ENCODE data around the gene ZYG11A.
"Not testable (repeated sequence)": the region's sequence is repeated elsewhere in the genome, so short reads cannot be mapped to it uniquely, and the experiment has no call there.

The ZYG11A gene

GRCh38 chr1:52842643-52843310, at the start of gene ZYG11A:
Gene ZYG11A, plus strand, starts transcription at chr1:52842760. Its CDS starts 124 bp downstream, at chr1:52842884.
- DNase-seq, result peak; percentile 11

DNA sequence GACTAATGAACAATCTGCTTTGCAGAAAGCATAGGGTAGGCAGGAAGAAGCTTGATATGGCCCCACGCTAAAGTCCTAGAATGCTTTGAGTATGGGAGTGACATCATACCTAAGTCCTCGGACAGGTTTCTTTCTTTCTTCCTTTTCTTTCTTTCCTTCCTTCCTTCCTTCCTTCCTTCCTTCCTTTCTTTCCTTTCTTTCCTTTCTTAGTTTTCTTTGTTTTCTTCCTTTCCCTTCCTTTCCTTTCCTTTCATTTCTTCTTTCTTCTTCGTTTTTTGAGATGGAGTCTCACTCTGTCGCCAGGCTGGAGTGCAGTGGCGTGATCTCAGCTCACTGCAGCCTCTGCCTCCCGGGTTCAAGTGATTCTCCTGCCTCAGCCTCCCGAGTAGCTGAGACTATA, 48.8 kb upstream of the ZYG11A start:
- not testable (repeated sequence) for DNase-seq

DNA sequence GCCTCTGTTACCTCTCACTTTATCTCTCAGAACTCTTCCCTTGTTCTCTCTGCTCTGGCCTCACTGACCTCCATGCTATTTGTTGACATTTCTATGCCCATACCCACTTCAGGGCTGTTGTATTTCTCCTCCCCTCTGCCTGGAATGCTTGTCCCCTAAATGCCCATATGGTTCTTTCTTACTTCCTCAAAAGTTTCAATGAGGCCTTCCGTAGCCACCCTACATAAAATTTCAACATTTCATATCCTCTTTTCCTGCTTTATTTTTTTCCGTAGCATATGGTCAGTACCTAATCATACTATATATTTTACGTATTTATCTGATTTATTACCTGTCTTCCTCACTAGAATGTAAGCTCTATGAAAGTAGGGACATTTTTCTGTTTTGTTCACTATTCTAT, 47.1 kb upstream of the ZYG11A start:
- no peak for DNase-seq

- DNase-seq, result no peak
Observed at GRCh38 chr1:52798331-52798730, 44.2 kb upstream of the ZYG11A start.

DNA sequence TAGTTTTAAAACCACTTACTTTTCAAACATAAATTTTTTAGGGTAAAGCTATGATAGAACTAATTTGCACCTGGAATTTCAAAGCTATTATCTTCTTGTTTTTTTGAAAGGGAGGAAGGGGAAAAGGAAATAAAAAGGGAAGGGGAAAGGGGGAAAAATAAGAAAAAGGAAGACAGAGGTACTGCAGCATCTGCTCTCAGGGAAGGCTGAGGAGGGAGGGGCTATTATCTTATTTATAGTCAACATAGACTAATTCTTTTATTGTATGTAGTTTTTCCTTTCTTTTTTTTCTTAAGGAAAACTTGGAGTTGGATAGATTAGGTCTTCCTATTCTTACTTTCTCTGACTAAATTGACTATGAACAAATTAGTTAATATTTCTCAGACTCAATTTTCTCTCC, 41.5 kb upstream of the ZYG11A start:
- no peak for DNase-seq

DNA sequence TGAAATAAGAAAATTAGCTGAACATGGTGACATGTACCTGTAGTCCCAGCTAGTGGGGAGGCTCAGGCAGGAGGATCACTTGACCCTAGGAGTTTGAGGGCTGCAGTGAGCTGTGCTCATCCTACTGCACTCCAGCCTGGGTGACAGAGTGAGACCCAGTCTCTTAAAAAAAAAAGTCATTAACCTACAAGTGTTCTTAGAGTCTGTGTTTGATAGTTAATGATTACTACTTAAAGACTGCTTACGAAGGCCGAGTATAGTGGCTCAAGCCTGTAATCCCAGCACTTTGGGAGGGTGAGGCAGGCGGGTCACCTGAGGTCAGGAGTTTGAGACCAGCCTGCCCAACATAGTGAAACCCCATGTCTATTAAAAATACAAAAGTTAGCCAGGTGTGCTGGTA, 38.5 kb upstream of the ZYG11A start:
- DNase-seq, result not testable (repeated sequence)

- no peak for DNase-seq
Observed at GRCh38 chr1:52814465-52814864, 28.1 kb upstream of the ZYG11A start.

- DNase-seq, result not testable (repeated sequence)
Observed at GRCh38 chr1:52820830-52821229, 21.7 kb upstream of the ZYG11A start.

DNA sequence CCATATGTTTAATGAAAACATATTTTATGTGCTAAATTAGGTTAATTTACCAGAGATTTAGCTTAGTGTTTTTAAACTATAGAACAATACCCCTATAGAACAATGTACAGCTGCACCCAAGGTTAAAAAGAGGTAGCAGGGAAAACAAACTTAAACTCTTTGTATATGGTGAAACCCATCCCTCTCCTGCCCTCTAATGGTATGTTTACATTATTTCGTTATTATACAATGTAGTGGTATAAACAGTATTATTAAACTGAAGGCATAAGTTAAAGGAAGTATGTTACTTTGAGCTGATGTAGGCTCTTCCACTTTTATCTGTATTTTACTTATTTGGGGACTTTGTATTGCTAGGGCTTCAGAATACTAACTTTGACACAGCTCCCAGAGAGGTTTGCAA, 16.7 kb upstream of the ZYG11A start:
- no peak for DNase-seq

DNA sequence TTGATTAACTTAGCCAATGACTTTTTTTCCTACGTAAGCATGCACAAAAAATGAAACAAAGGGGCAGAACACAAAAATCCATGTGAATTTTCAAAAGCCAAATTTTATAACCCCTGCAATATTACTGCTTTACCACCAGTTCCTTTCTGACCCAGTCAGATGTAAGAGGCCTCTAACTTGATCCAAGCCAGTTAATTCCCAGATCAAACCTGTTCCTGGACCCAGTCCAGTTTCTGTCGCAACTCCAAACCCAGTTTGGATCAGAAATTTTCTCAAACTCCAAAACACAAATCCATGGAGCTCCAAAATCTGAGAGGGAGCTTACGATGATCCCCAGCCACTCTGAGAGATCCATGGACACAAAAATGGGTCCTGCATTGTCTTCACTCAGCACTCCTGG, 7.8 kb upstream of the ZYG11A start:
- DNase-seq, result no peak

DNA sequence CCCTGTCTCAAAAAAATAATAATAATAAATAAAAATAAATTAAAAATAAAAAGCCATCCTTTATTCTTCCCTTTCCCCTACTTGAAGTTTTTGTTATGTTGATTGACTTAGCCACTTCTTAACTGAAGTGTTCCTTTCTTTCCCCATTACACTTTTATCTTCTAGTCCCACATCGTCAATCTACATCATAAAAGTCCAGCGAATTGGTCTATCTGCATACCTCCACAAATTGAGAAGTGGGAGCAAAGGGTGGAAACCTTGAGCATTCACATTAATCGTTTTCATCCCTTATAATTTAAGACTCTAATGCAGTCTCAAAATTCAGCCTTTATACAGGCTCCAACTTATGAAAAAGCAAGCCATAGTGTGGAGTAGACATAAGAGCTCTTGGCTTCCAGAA, 6.5 kb upstream of the ZYG11A start:
- DNase-seq, result no peak

GRCh38 chr1:52839175-52839574, 3.4 kb upstream of the ZYG11A start:
- DNase-seq, result not testable (repeated sequence)

GRCh38 chr1:52845119-52845518, 2.6 kb downstream of the ZYG11A start:
- DNase-seq, result not testable (repeated sequence)

DNA sequence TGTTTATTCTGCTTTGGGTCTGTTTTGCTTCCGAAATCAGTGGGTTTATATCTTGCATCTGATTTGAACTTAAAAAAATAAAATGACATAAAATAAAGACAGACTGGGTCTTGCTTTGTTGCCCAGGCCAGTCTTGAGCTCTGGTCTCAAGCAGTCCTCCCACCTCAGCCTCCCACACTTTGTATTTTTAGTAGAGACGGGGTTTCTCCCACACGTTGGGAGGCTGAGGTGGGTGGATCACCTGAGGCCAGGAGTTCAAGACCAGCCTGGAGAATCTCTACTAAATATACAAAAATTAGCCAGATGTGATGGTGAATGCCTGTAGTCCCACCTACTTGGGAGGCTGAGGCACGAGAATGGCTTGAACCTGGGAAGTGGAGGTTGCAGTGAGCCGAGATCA, 5.9 kb downstream of the ZYG11A start:
- DNase-seq, result no peak

DNA sequence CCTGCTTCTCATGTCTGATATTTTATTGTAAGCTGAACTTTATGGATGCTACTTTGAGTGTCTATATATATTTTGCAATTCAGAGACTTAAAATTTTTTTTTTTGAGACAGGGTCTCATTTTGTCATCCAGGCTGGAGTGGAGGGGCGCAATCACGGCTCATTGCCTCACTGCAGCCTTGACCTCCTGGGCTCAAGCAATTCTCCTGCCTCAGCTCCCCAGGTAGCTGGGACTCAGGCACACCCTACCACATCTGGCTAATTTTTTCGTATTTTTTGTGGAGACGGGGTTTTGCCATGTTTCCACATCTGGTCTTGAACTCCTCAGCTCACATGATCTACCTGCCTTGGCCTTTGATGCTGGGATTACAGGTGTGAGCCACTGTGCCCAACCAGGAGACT, 8.4 kb downstream of the ZYG11A start:
- no peak for DNase-seq

DNA sequence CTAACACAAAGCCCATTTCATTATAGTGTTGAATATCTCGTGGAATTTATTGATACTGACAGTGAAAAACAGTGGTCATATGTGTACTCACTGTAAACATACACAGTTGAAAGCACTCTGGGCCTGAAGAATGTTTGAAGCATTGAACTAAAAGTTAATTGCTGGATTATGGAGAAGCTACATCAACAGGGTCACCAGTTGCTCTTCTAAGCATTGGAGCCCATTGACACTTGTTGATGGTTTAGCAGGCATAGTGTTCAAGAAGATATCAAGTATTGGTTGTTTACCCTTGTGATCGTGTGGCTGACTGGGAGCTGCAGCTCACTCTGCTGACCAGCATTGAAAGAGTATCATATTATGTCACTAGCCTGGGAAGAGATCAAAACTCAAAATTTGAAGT, 10.3 kb downstream of the ZYG11A start:
- no peak for DNase-seq

DNA sequence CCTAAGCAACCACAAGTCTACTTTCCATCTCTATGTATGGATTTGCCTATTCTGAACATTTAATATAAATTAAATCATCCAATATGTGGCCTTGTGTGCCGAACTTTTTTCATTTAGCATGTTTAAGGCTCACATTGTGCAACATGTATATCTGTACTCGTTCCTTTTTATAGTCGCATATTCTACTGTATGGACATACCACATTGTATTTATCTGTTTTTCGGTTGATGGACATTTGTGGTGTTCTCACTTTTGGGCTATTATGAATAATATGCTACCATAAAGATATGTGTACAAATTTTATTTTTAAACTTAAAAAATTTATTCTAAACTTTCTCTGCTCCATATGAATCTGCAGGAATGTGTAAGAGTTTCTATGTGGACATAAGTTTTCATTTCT, 13.0 kb downstream of the ZYG11A start:
- no peak for DNase-seq

- no peak for DNase-seq
Observed at GRCh38 chr1:52856026-52856425, 13.5 kb downstream of the ZYG11A start.

- no peak for DNase-seq
Observed at GRCh38 chr1:52857443-52857842, 14.9 kb downstream of the ZYG11A start.

DNA sequence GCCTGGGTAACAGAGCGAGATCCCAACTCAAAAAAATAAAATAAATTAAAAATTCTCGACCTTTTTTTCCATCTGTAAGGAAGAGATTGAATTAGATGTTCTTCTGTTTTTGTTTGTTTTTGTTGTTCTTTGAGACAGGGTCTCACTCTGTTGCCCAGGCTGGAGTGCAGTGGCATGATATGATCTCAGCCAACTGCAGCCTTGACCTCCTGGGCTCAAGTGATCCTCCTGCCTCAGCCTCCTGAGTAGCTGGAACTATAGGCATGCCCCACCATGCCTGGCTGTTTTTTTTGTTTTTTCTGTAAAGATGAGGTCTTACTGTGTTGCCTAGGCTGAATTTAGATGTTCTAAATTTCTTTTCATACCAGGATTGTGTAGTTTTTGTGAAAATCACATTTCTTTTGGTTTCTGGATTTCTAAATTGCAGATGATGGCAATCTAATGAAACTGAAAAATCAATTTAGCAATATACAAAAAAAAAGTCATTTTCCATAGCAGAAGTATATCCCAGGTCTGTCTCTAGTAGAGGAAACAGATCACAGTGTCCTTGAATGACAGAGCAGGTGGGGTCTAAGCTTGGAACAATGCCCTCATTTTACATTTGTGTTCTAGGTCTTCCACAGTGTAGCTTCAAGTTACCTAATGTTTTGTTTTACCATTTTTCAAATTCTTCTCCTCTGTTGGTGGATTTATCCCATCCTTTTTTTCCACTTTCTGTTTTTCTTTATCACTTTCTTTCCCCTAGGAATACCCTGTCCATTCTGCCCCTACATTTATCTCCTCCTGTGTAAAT, 20.3 kb downstream of the ZYG11A start:
- no peak for DNase-seq

GRCh38 chr1:52867087-52867863, 24.7 kb downstream of the ZYG11A start:
- no peak for DNase-seq

GRCh38 chr1:52869727-52870126, 27.2 kb downstream of the ZYG11A start:
- not testable (repeated sequence) for DNase-seq

GRCh38 chr1:52876843-52877242, 34.3 kb downstream of the ZYG11A start:
- DNase-seq, result no peak

GRCh38 chr1:52877554-52877953, 35.0 kb downstream of the ZYG11A start:
- DNase-seq, result no peak
